ENCODE results near the gene EPS15.

EPS15 gene

GRCh38 chr1:51311826-51312225, 207.2 kb downstream of the EPS15 start:
- DNase-seq, result no peak

GRCh38 chr1:51310871-51311613, 208.0 kb downstream of the EPS15 start:
- no peak for DNase-seq

GRCh38 chr1:51309291-51309690, 209.8 kb downstream of the EPS15 start:
- no peak for DNase-seq

GRCh38 chr1:51308636-51309035, 210.4 kb downstream of the EPS15 start:
- no peak for DNase-seq

- DNase-seq, result no peak
Measured at GRCh38 chr1:51306950-51307349, 212.1 kb downstream of the EPS15 start.

GRCh38 chr1:51305371-51305823, 213.7 kb downstream of the EPS15 start:
- no peak for DNase-seq

- DNase-seq, result no peak
Measured at GRCh38 chr1:51304360-51304759, 214.7 kb downstream of the EPS15 start.

Measured in stimulated activated naive CD4-positive, alpha-beta T cell treated with Interleukin-2 at 50 U/mL for 16 hours (primary cell).